AG09309 (cell line): ENCODE measurements around the gene PARN.
"Not testable (repeated sequence)": the region's sequence is repeated elsewhere in the genome, so short reads cannot be mapped to it uniquely, and the experiment has no call there.

Experiments used
- DNase-seq: peaks from one replicate; pipeline ENCODE4 v3.0.0-alpha.2; 2010; ENCODE audit warnings: low read depth
- H3K4me3 ChIP-seq: 2 replicates; pipeline ENCODE4 v1.5.1; 2011; ENCODE audit warnings: mild to moderate bottlenecking, low read depth, low read length, moderate library complexity; ENCODE audit not compliant: control insufficient read depth
- TF ChIP-seq, protein P1 (sequence below): IDR thresholded peaks from 2 replicates; pipeline ENCODE4 v1.5.1; 2011; ENCODE audit warnings: mild to moderate bottlenecking, low read depth, low read length, inconsistent platforms; ENCODE audit not compliant: insufficient read depth, control insufficient read depth; ENCODE audit errors: missing control alignments

The PARN gene

DNA sequence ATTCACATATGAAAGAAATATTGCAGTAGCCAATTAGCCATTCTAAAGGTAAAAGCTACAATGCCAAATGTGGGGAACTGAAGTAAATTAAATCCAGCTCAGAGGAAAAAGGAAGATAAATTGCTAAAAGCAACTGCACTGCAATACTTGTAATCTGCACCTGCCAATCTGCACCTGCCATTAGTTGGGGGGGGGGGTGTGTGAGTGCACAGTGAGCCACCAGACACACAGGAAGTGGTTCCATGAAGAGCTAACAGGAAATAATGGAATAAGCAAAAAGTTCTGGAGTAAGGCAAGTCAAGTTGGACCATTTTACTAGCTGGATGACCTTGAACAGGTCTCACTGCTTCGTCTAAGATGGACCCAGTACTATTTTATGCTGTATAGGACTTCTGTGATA, 191.8 kb downstream of the PARN start:
- DNase-seq: no peak
- TF ChIP-seq, protein P1, sequence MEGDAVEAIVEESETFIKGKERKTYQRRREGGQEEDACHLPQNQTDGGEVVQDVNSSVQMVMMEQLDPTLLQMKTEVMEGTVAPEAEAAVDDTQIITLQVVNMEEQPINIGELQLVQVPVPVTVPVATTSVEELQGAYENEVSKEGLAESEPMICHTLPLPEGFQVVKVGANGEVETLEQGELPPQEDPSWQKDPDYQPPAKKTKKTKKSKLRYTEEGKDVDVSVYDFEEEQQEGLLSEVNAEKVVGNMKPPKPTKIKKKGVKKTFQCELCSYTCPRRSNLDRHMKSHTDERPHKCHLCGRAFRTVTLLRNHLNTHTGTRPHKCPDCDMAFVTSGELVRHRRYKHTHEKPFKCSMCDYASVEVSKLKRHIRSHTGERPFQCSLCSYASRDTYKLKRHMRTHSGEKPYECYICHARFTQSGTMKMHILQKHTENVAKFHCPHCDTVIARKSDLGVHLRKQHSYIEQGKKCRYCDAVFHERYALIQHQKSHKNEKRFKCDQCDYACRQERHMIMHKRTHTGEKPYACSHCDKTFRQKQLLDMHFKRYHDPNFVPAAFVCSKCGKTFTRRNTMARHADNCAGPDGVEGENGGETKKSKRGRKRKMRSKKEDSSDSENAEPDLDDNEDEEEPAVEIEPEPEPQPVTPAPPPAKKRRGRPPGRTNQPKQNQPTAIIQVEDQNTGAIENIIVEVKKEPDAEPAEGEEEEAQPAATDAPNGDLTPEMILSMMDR: no peak
- no peak overlapping the region for H3K4me3 ChIP-seq

DNA sequence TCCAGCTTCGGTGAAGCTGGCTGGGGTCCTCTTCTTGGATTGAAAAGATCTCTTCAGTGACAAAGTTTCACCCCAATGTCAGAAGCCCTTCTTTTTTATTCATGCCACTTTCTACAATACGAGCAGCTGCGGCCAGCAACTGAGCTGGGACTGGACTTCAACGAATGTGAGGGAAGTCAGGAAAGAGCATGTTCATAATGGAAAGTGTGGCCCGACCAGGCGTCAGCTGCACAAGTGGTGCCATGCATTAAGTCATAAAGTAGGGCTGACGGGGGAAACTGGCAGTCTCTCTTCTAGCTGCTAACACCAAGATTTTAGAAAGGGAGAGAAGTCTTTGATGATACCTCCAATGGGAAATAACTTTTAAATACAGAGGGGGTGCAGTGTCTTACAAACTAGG, 192.6 kb downstream of the PARN start:
- DNase-seq: no peak
- H3K4me3 ChIP-seq: no peak overlapping the region
- TF ChIP-seq, protein P1: no peak

DNA sequence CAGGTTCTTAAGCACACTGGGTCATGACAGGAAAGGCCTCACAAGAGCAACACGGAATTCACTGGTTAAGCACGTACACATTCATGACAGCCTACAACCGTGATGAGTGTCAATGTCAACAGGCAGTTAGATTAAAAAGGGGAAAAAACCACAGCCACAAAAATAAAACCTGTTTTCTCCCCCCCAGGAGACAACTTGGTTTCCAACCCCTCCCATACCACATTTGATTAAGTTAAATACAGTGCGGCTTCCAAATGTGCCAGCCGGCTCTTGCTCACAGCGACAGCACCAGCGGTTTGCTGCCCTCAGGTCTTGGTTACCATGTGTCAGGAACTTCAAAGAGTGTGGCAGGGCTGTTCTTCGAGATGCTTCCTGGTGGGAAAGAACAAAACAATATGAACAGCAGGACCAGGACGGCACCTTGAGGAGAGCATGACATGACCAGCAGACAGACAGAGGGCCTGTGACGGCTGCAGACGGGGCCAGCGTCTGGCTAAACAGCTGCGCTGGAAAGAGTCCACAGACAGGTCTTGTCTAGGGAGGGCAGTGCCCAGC, 193.6 kb downstream of the PARN start:
- H3K4me3 ChIP-seq: no peak overlapping the region
- TF ChIP-seq, protein P1: no peak
- no peak for DNase-seq

DNA sequence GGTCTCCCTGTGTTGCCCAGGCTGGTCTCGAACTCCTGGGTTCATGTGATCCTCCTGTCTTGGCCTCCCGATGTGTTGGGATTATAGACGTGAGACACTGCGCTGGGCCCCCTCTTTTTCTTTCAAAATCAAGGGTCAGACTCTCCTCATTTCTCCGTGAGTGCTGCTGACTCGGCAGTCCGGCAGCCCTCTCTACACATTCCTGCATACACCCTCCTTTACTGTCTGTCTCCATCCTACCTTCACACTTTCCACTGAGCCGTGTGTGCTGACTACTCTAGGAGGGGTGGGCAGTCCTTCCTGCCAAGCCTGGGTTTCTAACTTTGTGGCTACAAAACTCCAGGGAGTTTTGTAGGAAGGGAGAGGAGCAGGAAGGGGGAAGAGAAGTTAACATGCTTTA, 195.2 kb downstream of the PARN start:
- DNase-seq: no peak
- TF ChIP-seq, protein P1: no peak
- no peak overlapping the region for H3K4me3 ChIP-seq

DNA sequence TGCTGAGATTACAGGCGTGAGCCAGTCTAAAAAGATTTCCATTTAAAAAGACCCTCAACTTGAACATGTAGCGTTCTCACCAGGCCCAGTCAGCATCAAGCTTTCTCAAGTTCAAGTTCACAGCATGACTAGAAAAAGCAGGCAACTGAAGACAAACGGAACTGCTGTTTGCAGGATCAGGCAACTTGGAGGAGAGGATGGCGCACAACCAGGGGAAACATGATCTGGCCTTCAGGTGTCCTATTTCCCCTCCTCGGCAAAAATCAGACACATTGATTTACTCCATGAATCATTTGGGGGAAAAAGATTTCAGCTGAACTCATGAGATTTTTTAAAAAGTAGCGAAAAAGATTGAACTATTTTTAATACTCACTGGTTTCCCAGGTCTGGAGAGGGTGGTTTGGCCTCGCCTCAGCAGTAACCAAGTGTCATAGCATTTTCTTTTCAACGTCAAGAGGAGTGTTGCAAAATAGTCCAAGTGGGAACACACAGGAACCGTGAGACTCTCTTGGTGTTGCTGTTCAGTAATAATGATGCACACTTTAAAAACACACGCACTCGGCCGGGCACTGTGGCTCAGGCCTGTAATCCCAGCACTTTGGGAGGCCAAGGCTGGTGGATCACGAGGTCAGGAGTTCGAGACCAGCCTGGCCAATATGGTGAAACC, 201.0 kb downstream of the PARN start:
- DNase-seq: not testable (repeated sequence)

DNA sequence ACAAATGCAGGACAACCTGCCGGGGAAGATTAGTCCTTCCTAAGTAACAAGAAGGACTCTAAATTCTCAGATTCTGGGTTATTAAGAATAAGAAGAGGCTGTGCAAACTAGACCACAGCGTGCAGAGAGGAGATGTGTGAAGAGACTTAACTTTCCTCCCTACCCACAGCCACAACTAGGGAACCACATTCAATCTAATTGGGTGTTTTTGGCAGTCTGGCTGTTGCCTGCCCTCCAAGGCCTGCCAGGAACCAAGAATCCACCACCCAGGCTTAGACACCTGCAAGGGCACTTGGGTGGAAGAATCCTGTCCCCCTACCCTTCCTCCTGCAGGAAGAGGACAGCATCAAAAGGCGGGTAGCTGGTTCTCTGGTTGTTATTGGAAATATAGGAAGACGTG, 202.0 kb downstream of the PARN start:
- H3K4me3 ChIP-seq: no peak overlapping the region
- no peak for DNase-seq
- TF ChIP-seq, protein P1: no peak

More for the DNA sequence above, 201.0 kb downstream of the PARN start:
- H3K4me3 ChIP-seq: not testable (repeated sequence)

DNA sequence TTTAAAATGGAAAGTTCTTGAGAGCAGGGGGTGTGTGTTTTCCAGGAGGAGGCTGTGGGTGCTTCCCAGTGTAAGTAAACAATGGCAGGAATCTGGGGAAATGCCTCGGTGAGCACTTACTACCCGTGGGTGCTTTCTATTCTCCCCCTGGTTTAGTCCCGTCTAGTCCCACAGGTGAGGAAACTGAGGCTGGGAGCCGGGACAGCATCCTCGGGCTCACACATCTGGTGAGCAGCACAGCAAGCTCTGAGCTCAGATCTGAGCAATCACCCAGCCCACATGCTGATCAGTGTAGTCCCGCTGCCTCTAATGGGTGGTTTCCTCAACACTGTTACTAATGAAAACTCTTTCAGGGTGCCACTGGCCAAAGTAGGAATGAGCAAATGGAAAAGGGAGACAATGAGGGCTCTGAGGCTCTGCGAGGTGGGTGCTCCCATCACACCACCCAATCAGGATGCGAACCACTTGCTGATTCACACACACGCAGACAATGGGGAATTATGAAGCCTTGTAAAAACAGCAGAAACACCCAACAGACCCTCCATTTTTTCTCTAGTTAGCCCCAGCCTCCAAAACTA, 202.6 kb downstream of the PARN start:
- DNase-seq: peak; percentile 7
- TF ChIP-seq, protein P1: no peak
- H3K4me3 ChIP-seq: no peak overlapping the region
